ENCODE measurements around the gene SIGLEC15.
"Not testable (repeated sequence)": the region's sequence is repeated elsewhere in the genome, so short reads cannot be mapped to it uniquely, and the experiment has no call there.

SIGLEC15 gene

GRCh38 chr18:45820106-45820745, 5.2 kb upstream of the SIGLEC15 start:
- no peak for FAIRE-seq

GRCh38 chr18:45821026-45821425, 4.4 kb upstream of the SIGLEC15 start:
- no peak for FAIRE-seq

- FAIRE-seq = no peak
These were observed 3.8 kb upstream of the SIGLEC15 start for GRCh38 chr18:45821711-45822110.

GRCh38 chr18:45826084-45826483, 609 bp downstream of the SIGLEC15 start:
- no peak for FAIRE-seq

GRCh38 chr18:45826716-45827115, 1.2 kb downstream of the SIGLEC15 start:
- FAIRE-seq = not testable (repeated sequence)

GRCh38 chr18:45828917-45829811, 3.7 kb downstream of the SIGLEC15 start:
- no peak for FAIRE-seq

GRCh38 chr18:45829855-45830254, 4.4 kb downstream of the SIGLEC15 start:
- no peak for FAIRE-seq

- FAIRE-seq = no peak
These were observed 5.4 kb downstream of the SIGLEC15 start for GRCh38 chr18:45830917-45831316.

- FAIRE-seq = no peak
These were observed 8.4 kb downstream of the SIGLEC15 start for GRCh38 chr18:45833846-45834245.

GRCh38 chr18:45834306-45834705, 8.8 kb downstream of the SIGLEC15 start:
- FAIRE-seq = no peak

GRCh38 chr18:45835057-45835636, 9.7 kb downstream of the SIGLEC15 start:
- FAIRE-seq = no peak

GRCh38 chr18:45836242-45837205, 11.0 kb downstream of the SIGLEC15 start:
- no peak for FAIRE-seq

GRCh38 chr18:45837283-45838070, 12.0 kb downstream of the SIGLEC15 start:
- no peak for FAIRE-seq

- FAIRE-seq = no peak
These were observed 13.0 kb downstream of the SIGLEC15 start for GRCh38 chr18:45838302-45839070.

GRCh38 chr18:45839414-45840395, 14.2 kb downstream of the SIGLEC15 start:
- FAIRE-seq = no peak

- no peak for FAIRE-seq
These were observed 15.7 kb downstream of the SIGLEC15 start for GRCh38 chr18:45841060-45841764.

GRCh38 chr18:45841765-45842442, 16.4 kb downstream of the SIGLEC15 start:
- FAIRE-seq = no peak

GRCh38 chr18:45843019-45843418, 17.5 kb downstream of the SIGLEC15 start:
- FAIRE-seq = no peak

Measured in A204.1 (cell line).